Mononuclear cell (primary cell): ENCODE measurements around the gene TASL. TPM values are rescaled to one million over a fixed set of nuclear protein-coding genes. Genes with fewer than 3 reads are reported as not detected.

Experiments
- H3K27me3 ChIP-seq: 2 replicates; pipeline ENCODE4 v1.6.0; 2011; ENCODE audit warnings: low read length, control low read depth; ENCODE audit not compliant: insufficient read depth
- H3K4me1 ChIP-seq: 2 replicates; pipeline ENCODE4 v1.5.1; 2011; ENCODE audit warnings: mild to moderate bottlenecking, low read length, control low read depth; ENCODE audit not compliant: insufficient read depth
- H3K4me3 ChIP-seq: 2 replicates; pipeline ENCODE4 v1.5.1; 2011; ENCODE audit warnings: mild to moderate bottlenecking, low read length, moderate library complexity
- H3K9me3 ChIP-seq: 2 replicates; pipeline ENCODE4 v1.5.1; 2011; ENCODE audit warnings: low read depth, mild to moderate bottlenecking, control low read depth, low read length
- total RNA-seq: library from RNA; depleted of rRNA; stranded (reverse); fragments of >200 nt; gene quantifications from one replicate; pipeline ENCODE4 v1.2.3, GENCODE V29; 2012

Gene TASL
- total RNA-seq, 1 donor = 16.9 TPM

GRCh38 chrX:30533266-30533665, 44.3 kb downstream of the TASL start:
- Histone ChIP-seq H3K9me3 (no peaks in the 10 kb centered on the region), H3K4me3 (no peak overlapping the region), H3K27me3 (no peaks in the 10 kb centered on the region), H3K4me1 (peaks cover 18% of the 10 kb centered on the region)

- Histone ChIP-seq H3K4me1 (peaks cover 18% of the 10 kb centered on the region), H3K9me3 (no peaks in the 10 kb centered on the region), H3K4me3 (no peak overlapping the region), H3K27me3 (no peaks in the 10 kb centered on the region)
Observed at GRCh38 chrX:30530606-30531005, 47.0 kb downstream of the TASL start.

- peaks cover 7% of the 10 kb centered on the region for H3K4me1 ChIP-seq
- no peak overlapping the region for H3K4me3 ChIP-seq
- H3K9me3 ChIP-seq = no peaks in the 10 kb centered on the region
- no peaks in the 10 kb centered on the region for H3K27me3 ChIP-seq
Observed at GRCh38 chrX:30525732-30526131, 51.8 kb downstream of the TASL start.

DNA sequence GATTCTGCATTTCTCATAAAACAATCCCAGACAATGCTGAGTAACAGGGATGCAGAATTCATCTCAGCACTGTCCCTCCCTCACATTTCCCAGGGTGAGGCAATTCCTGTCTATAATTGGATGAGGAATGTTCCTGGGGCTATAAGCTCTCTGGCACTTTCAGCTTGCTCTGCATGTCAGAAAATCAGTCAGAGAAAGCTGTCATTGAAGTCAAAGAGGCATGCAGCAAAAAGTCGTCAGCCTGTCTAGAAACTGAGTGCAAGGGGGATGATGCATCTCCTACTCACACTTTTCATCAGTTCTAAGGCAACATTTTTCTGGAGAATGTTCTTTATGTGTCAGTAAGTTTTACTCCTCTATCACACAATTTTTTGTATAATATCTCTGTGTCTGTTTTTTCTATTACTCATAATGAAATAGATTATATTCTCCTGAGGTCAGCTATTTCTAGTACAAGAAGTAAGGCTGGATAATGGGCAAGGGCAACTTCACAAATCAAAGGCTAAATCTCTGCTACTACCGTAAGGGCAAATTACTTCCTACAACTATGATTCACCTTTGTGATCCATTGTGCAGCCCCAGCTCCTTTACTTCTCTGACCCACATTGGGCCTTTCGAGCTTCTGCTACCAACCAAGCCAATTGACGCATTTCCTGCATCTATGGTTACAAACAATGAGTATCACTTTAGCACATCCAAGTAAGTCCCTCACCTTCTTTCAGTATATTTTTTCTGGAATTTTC, 56.0 kb downstream of the TASL start:
- Histone ChIP-seq H3K4me3 (no peak overlapping the region), H3K4me1 (no peaks in the 10 kb centered on the region), H3K27me3 (no peaks in the 10 kb centered on the region), H3K9me3 (no peaks in the 10 kb centered on the region)

GRCh38 chrX:30513284-30513683, 64.3 kb downstream of the TASL start:
- Histone ChIP-seq H3K27me3 (no peaks in the 10 kb centered on the region), H3K9me3 (no peaks in the 10 kb centered on the region), H3K4me3 (no peak overlapping the region), H3K4me1 (no peaks in the 10 kb centered on the region)

Other genes starting within 250 kb of the TASL start
- 4.8 TPM for gene GK, start 75.7 kb upstream of the TASL start, total RNA-seq